Measurements from ENCODE around the gene SGMS1. TPM values are rescaled to one million over a fixed set of nuclear protein-coding genes. Genes with fewer than 3 reads are reported as not detected.

The SGMS1 gene
- total RNA-seq, 2 experiments from 2014 or later: 24.8 to 25.2 TPM

DNA sequence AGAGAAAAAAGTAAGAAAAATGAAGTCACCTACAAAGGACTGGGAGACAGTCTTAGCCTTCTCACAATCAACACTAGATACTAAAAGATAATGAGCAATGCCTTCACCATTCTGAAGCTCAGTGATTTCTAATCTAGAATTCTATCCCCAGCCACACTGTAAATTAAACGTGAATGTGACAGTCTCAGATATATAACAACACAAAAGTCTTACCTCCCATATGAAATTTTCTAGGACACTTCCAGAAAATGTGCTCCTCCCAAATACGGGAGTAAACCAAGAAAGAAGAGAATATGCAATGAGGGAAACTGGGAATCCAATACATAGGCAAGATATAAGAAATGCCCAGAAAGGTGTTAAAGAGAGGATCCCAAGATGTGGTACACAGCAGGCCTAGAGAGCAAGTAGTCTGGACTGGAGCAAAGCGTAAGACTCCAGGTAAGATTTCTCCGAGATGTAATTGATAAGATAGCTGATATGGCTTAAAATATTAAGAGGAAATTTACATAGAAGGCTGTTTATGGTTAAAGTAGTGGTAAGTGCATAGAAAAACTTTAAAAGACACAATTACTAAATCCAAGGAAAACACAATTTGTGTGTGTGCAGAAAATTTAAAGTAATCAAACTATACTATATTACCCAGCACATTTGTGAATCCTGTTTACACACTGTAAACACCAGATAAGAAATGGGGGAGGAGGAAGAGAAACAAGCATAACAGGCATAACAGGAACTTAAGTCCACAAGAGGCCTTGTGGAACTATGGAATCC is 44.1 kb downstream of the SGMS1 start:
- ATAC-seq (ENCODE audit: poor library complexity) (no peak), DNase-seq (no peak)
- H3K27ac Mint-ChIP-seq: no peak overlapping the region
- H3K36me3 Mint-ChIP-seq (ENCODE audit: low read depth): peaks cover 10% of the 10 kb centered on the region
- no peaks in the 10 kb centered on the region for H3K27me3 ChIP-seq (ENCODE audit: control insufficient read depth in 1 of 2, insufficient read depth in 2 of 2, low read length in 2 of 2)
- no peak for TF ChIP-seq CTCF (IDR thresholded peaks at IDR 0.05)
- H3K4me3 Mint-ChIP-seq: no peak overlapping the region
- H3K9me3 Mint-ChIP-seq: no peaks in the 10 kb centered on the region
- peaks cover 83% of the 10 kb centered on the region for H3K4me1 Mint-ChIP-seq (ENCODE audit: low read depth)
- peaks cover 20% of the 10 kb centered on the region for H3K4me1 ChIP-seq (ENCODE audit: insufficient read depth, low read length)
- H3K9me3 ChIP-seq (ENCODE audit: control insufficient read depth in 1 of 2, insufficient read depth in 1 of 2, low read length in 2 of 2): no peaks in the 10 kb centered on the region
- CTCF ChIA-PET: no interaction called here
- H3K4me3 ChIP-seq (ENCODE audit: low read length): no peak overlapping the region
- no peak overlapping the region for H3K27ac ChIP-seq (ENCODE audit: low read depth in 1 of 2, low read length in 2 of 2)
- no peaks in the 10 kb centered on the region for H3K27me3 Mint-ChIP-seq
- POLR2A ChIA-PET: no interaction called here
- intact Hi-C loops (cut with DNase I, micrococcal nuclease): no loop called here
- peaks cover under 1% of the 10 kb centered on the region for H3K36me3 ChIP-seq (ENCODE audit: insufficient read depth, low read length)

DNA sequence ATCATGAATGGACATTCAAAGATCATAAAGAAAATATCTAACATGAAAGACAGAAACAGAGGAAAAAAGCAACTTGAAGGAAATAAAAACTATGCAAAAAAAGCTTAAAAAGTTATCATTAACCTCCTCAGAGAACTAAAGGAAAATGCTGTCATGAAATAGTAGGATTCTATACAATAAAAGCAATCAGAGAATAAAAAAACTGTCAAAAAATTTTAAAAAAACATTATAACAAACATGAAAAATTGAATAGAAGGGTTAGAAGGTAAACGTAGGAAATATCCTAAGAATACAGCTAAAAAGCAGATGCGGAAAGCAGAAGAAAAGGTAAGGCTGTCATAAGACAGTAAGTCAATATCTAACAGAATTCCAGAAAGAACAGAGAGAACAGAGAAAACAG is 44.8 kb downstream of the SGMS1 start:
- H3K27me3 ChIP-seq (ENCODE audit: control insufficient read depth in 1 of 2, insufficient read depth in 2 of 2, low read length in 2 of 2): no peaks in the 10 kb centered on the region
- intact Hi-C loops (cut with DNase I, micrococcal nuclease): no loop called here
- H3K36me3 Mint-ChIP-seq (ENCODE audit: low read depth): peaks cover 8% of the 10 kb centered on the region
- H3K4me1 Mint-ChIP-seq (ENCODE audit: low read depth): peaks cover 89% of the 10 kb centered on the region
- ATAC-seq (ENCODE audit: poor library complexity) (no peak), DNase-seq (no peak)
- H3K4me3 Mint-ChIP-seq: no peak overlapping the region
- H3K9me3 Mint-ChIP-seq: no peaks in the 10 kb centered on the region
- H3K27ac Mint-ChIP-seq: no peak overlapping the region
- no peaks in the 10 kb centered on the region for H3K36me3 ChIP-seq (ENCODE audit: insufficient read depth, low read length)
- H3K27me3 Mint-ChIP-seq: no peaks in the 10 kb centered on the region
- no peaks in the 10 kb centered on the region for H3K9me3 ChIP-seq (ENCODE audit: control insufficient read depth in 1 of 2, insufficient read depth in 1 of 2, low read length in 2 of 2)
- ChIA-PET CTCF (no interaction called here), POLR2A (no interaction called here)
- H3K4me1 ChIP-seq (ENCODE audit: insufficient read depth, low read length): peaks cover 20% of the 10 kb centered on the region
- TF ChIP-seq CTCF (IDR thresholded peaks at IDR 0.05): no peak
- H3K27ac ChIP-seq (ENCODE audit: low read depth in 1 of 2, low read length in 2 of 2): no peak overlapping the region
- no peak overlapping the region for H3K4me3 ChIP-seq (ENCODE audit: low read length)

- peak in 1 of 14 experiments; percentile 4 for DNase-seq
- ChIA-PET CTCF (no interaction called here), POLR2A (interaction anchor here (0.7 to 2.5 kb wide), 3 partner anchors 37 to 46 kb away, joined by 5 to 11 read pairs (median 5); partner anchors contain the start of gene SGMS1)
- peaks cover 20% of the 10 kb centered on the region for H3K4me1 ChIP-seq (ENCODE audit: insufficient read depth, low read length)
- H3K4me3 ChIP-seq (ENCODE audit: low read length): no peak overlapping the region
- Mint-ChIP-seq H3K36me3 (ENCODE audit: low read depth) (peaks cover 4% of the 10 kb centered on the region), H3K4me1 (ENCODE audit: low read depth) (peaks cover 89% of the 10 kb centered on the region), H3K27me3 (no peaks in the 10 kb centered on the region), H3K4me3 (no peak overlapping the region), H3K27ac (no peak overlapping the region), H3K9me3 (no peaks in the 10 kb centered on the region)
- no peak for ATAC-seq (ENCODE audit: poor library complexity)
- TF ChIP-seq CTCF (IDR thresholded peaks at IDR 0.05): no peak
- H3K36me3 ChIP-seq (ENCODE audit: insufficient read depth, low read length): no peaks in the 10 kb centered on the region
- H3K27me3 ChIP-seq (ENCODE audit: control insufficient read depth in 1 of 2, insufficient read depth in 2 of 2, low read length in 2 of 2): no peaks in the 10 kb centered on the region
- H3K27ac ChIP-seq (ENCODE audit: low read depth in 1 of 2, low read length in 2 of 2): no peak overlapping the region
- intact Hi-C loops (cut with DNase I, micrococcal nuclease): no loop called here
- no peaks in the 10 kb centered on the region for H3K9me3 ChIP-seq (ENCODE audit: control insufficient read depth in 1 of 2, insufficient read depth in 1 of 2, low read length in 2 of 2)
These were observed 45.9 kb downstream of the SGMS1 start for GRCh38 chr10:50577681-50578350.

Data from CD4-positive, alpha-beta T cell (primary cell).